GM12878 (cell line): ENCODE results near the gene TEX22. TPM values are rescaled to one million over a fixed set of nuclear protein-coding genes. Genes with fewer than 3 reads are reported as not detected.

Experiments
- ATAC-seq: fragments of 200-7000 bp; cut with Tn5 transposase; 3 replicates; pipeline ENCODE4 v1.9.1; 2020; ENCODE audit warnings: mild to moderate bottlenecking, moderate library complexity
- BruUV-seq: library from RNA; stranded (reverse); fragments of 400-500 nt; replicated peaks from 2 replicates; lab custom pipeline; 2021; lab: Mats Ljungman, UMichigan
- CTCF ChIA-PET: fragments of 300-600 bp; sonication (Branson Sonifier 250); formaldehyde crosslinking; extraction: SDS; loops from one replicate; lab custom pipeline; 2021; ENCODE audit warnings: inconsistent platforms; lab: Yijun Ruan, JAX
- POLR2A ChIA-PET: fragments of 350-600 bp; formaldehyde crosslinking; extraction: SDS; loops from one replicate; lab custom pipeline; 2021; ENCODE audit warnings: inconsistent platforms; lab: Charles Lee
- RAD21 ChIA-PET: fragments of 300-600 bp; sonication (Branson Sonifier 250); formaldehyde crosslinking; loops from one replicate; lab custom pipeline; 2023; ENCODE audit warnings: antibody characterized with exemption; ENCODE audit not compliant: unreplicated experiment; lab: Charles Lee
- SMC1A ChIA-PET: fragments of 300-600 bp; sonication (Branson Sonifier 250); formaldehyde crosslinking; loops from one replicate; lab custom pipeline; 2023; ENCODE audit not compliant: unreplicated experiment, uncharacterized antibody; lab: Charles Lee
- DNase-seq: peaks from one replicate; pipeline ENCODE4 v3.0.0-alpha.2; 2011; ENCODE audit warnings: low read depth, low spot score
- FAIRE-seq: peaks from 3 replicates; lab custom pipeline; 2011; peaks lifted over from hg19 to GRCh38; lab: Jason Lieb, UNC
- H2AFZ ChIP-seq: 2 replicates; pipeline ENCODE4 v1.6.0; 2011; ENCODE audit warnings: low read depth, low read length, control low read depth; ENCODE audit not compliant: control insufficient read depth
- H3K27ac ChIP-seq: 2 replicates; pipeline ENCODE4 v1.5.1; 2011; ENCODE audit warnings: control low read depth; ENCODE audit not compliant: control insufficient read depth, insufficient read depth
- H3K27me3 ChIP-seq, 2 experiments: replicated peaks in 1 of 2; 2 replicates each; pipeline versions ENCODE4 v1.6.0 to v1.6.1; 2011; ENCODE audit warnings: low read length in 1 of 2; ENCODE audit not compliant: control insufficient read depth in 2 of 2, insufficient read depth in 2 of 2
- H3K36me3 ChIP-seq, 2 experiments: 2 replicates each; pipeline ENCODE4 v1.5.1; 2011; ENCODE audit warnings: low read length in 1 of 2; ENCODE audit not compliant: control insufficient read depth in 2 of 2, insufficient read depth in 2 of 2
- H3K4me1 ChIP-seq: 2 replicates; pipeline ENCODE4 v1.6.1; 2011; ENCODE audit warnings: mild to moderate bottlenecking, low read length, moderate library complexity, mixed read lengths; ENCODE audit not compliant: control insufficient read depth, insufficient read depth
- H3K4me2 ChIP-seq: 2 replicates; pipeline ENCODE4 v1.6.0; 2011; ENCODE audit warnings: control low read depth; ENCODE audit not compliant: control insufficient read depth, insufficient read depth
- H3K4me3 ChIP-seq: fragments of 200-600 bp; sonication (generic); 2 replicates; pipeline ENCODE4 v1.5.1; 2016
- H3K79me2 ChIP-seq: 2 replicates; pipeline ENCODE4 v1.6.0; 2011; ENCODE audit warnings: low read length; ENCODE audit not compliant: control insufficient read depth, insufficient read depth
- H3K9ac ChIP-seq: 2 replicates; pipeline ENCODE4 v1.8.0; 2011; ENCODE audit warnings: low read length, control low read depth, mixed read lengths; ENCODE audit not compliant: control insufficient read depth, insufficient read depth
- H3K9me3 ChIP-seq: replicated peaks from 3 replicates; pipeline ENCODE4 v1.5.1; 2011; ENCODE audit warnings: mild to moderate bottlenecking, low read length; ENCODE audit not compliant: control insufficient read depth, insufficient read depth
- H4K20me1 ChIP-seq: 2 replicates; pipeline ENCODE4 v1.6.0; 2011; ENCODE audit not compliant: control insufficient read depth, insufficient read depth
- CBFB ChIP-seq: IDR thresholded peaks from 2 replicates; pipeline ENCODE4 v1.6.1; 2016; ENCODE audit warnings: antibody characterized with exemption, low read depth
- EGR1 ChIP-seq, 2 experiments: IDR thresholded peaks; 1 replicate in 1 of 2; 2 replicates in 1 of 2; pipeline ENCODE4 v1.6.1; 2011 to 2012; ENCODE audit warnings: low read depth in 2 of 2, low read length in 2 of 2, borderline replicate concordance in 1 of 2, mild to moderate bottlenecking in 1 of 2, moderate library complexity in 1 of 2
- FOS ChIP-seq: IDR thresholded peaks from 3 replicates; pipeline ENCODE4 v1.6.1; 2011; ENCODE audit warnings: borderline replicate concordance; ENCODE audit not compliant: insufficient read length; ENCODE audit errors: extremely low read depth
- GATAD2B ChIP-seq: fragments of 450-650 bp; conservative IDR thresholded peaks from 2 replicates; pipeline ENCODE4 v1.6.1; 2017; ENCODE audit warnings: low read depth, mild to moderate bottlenecking, moderate library complexity
- NR2C2 ChIP-seq: IDR thresholded peaks from 2 replicates; pipeline ENCODE4 v1.6.1; 2011; ENCODE audit warnings: borderline replicate concordance, low read depth; ENCODE audit not compliant: control insufficient read depth, insufficient read length
- WGBS: methylation state at CpG from one replicate; pipeline ENCODE4 v1.1.6; 2016; ENCODE audit warnings: low lambda C conversion rate; ENCODE audit not compliant: insufficient replicate concordance, insufficient coverage; ENCODE audit errors: missing lambda C conversion rate; 5-methylcytosine and 5-hydroxymethylcytosine counted together
- in situ Hi-C: fragments of 300-500 bp; cut with MboI; formaldehyde crosslinking; loops from 9 replicates; pipeline ENCODE4 v1.14.3; 2018; ENCODE audit warnings: mixed read lengths
- intact Hi-C: fragments of 100-400 bp; cut with micrococcal nuclease; formaldehyde crosslinking; loops from one replicate; pipeline ENCODE4 v1.14.2; 2022; ENCODE audit not compliant: unreplicated experiment
- polyA plus RNA-seq, 11 experiments: library from polyadenylated mRNA; depleted of rRNA in 4 of 11; unstranded in 6 of 11; stranded (reverse) in 5 of 11; fragments of >200 nt; fragmentation: Nextera tagmentation in 4 of 11; fragmentation: Illumina TruSeq in 1 of 11; extraction: Ambion mirVana in 4 of 11; extraction: Trizol in 1 of 11; gene quantifications; 1 replicate in 1 of 11; 2 replicates in 10 of 11; pipeline versions ENCODE4 v1.2.1 to v1.2.3, GENCODE V29; 2011 to 2016; ENCODE audit warnings: inconsistent platforms in 2 of 11, missing spikeins in 2 of 11, low read depth in 1 of 11
- total RNA-seq, 4 experiments: library from RNA; depleted of rRNA in 3 of 4; stranded (reverse); fragments of >200 nt in 3 of 4; fragmentation: Illumina TruSeq in 1 of 4; extraction: Trizol in 1 of 4; gene quantifications; 2 replicates each; pipeline versions ENCODE4 v1.2.1 to v1.2.3, GENCODE V29; 2013 to 2021
- TF ChIP-seq, protein P1 (sequence below), 3 experiments: IDR thresholded peaks in 2 of 3; conservative IDR thresholded peaks in 1 of 3; 2 replicates each; pipeline ENCODE4 v1.5.1; 2011; ENCODE audit warnings: low read depth in 3 of 3, low read length in 3 of 3, mild to moderate bottlenecking in 3 of 3, control low read depth in 2 of 3, moderate library complexity in 2 of 3, inconsistent platforms in 1 of 3, mixed read lengths in 1 of 3; ENCODE audit not compliant: control insufficient read depth in 2 of 3, insufficient read depth in 1 of 3; ENCODE audit errors: extremely low read depth in 1 of 3

Gene TEX22
- total and polyA plus RNA-seq, 10 of the 15 experiments (the other 5 are each of a cell fraction or from before 2014, with no cell fraction given), result 0.02 to 4.0 (median 0.63) TPM; not detected in 1

DNA sequence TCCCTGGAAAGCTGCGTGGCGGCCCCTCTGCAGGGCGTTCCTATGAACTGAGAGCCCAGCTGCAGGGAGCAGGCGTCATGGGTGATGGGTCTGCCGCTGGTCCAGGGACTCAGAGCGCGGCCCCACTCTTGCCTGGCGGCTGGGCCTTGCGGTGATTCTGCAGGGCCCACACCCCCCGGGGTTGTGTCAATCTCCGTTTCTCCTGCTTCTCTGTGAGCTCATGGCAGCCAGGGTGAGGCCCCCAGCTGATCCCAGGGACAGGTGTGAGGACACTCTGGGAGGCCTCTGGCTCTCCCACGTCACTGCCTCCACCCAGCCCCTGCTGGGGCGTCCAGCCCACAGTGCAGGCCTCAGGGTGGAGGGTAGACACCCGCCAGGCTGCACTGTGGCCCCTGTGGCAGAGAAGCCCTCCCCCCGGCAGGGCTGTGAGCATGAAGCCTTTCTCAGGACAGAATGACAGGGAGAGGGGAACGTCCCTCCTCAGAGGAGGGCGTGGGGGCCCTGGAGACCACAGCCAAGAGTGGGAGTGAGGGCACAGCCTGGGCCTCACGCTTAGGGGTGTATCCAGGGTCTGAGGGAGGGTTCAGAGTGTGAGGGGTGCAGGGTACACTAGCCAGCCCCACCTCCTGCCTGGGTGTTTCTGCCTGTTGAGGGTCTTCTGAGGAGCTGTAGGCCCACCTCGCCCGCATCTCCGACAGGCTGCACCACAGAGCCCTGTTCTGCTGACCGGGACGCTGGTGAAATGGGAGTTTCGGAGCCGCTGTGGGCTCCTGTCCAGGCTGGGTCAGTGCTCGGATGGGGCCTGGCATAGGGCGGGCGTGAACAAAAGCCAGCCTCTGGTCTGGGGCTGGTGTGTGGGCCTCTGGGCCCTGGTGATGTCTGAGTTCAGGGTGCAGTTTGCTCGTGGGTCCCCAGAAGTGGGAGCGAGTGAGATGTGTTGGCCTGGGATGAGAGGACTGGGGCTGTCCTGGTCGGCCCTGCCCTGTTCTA lies 49.6 kb downstream of the TEX22 start:
- Histone ChIP-seq H2AFZ (no peak overlapping the region), H3K4me3 (no peak overlapping the region), H3K9me3 (no peaks in the 10 kb centered on the region), H3K4me1 (no peaks in the 10 kb centered on the region), H4K20me1 (no peaks in the 10 kb centered on the region), H3K9ac (no peak overlapping the region), H3K36me3 (peaks cover 0 to 26% of the 10 kb centered on the region in 2 experiments; a peak in 3 of 4 replicates), H3K4me2 (no peak overlapping the region), H3K27ac (no peak overlapping the region), H3K79me2 (no peaks in the 10 kb centered on the region), H3K27me3 (no peaks in the 10 kb centered on the region)
- ChIA-PET SMC1A (no interaction called here), RAD21 (interaction anchor here (1.0 kb wide), 1 partner anchor 42 kb away, joined by 4 read pairs; no protein-coding TSS in a partner anchor), CTCF (interaction anchor here (0.7 kb wide), 1 partner anchor 57 kb away, joined by 3 read pairs; no protein-coding TSS in a partner anchor), POLR2A (no interaction called here)
- FAIRE-seq (no peak), ATAC-seq (no peak), DNase-seq (no peak)
- 93% methylated on average over 29 of the region's 31 CpGs for WGBS
- no TSS peak for BruUV-seq
- intact Hi-C loops, result loop anchor here (1.0 kb wide), 1 partner anchor 41 kb away; no protein-coding TSS in a partner anchor
- in situ Hi-C loops, result no loop called here
- TF ChIP-seq GATAD2B (no peak), CBFB (no peak), NR2C2 (no peak), EGR1 (IDR thresholded peaks at IDR 0.05; ENCODE audit: borderline replicate concordance in 1 of 2, low read depth in 2 of 2, low read length in 2 of 2) (no peak), FOS (no peak)
- TF ChIP-seq, protein P1, sequence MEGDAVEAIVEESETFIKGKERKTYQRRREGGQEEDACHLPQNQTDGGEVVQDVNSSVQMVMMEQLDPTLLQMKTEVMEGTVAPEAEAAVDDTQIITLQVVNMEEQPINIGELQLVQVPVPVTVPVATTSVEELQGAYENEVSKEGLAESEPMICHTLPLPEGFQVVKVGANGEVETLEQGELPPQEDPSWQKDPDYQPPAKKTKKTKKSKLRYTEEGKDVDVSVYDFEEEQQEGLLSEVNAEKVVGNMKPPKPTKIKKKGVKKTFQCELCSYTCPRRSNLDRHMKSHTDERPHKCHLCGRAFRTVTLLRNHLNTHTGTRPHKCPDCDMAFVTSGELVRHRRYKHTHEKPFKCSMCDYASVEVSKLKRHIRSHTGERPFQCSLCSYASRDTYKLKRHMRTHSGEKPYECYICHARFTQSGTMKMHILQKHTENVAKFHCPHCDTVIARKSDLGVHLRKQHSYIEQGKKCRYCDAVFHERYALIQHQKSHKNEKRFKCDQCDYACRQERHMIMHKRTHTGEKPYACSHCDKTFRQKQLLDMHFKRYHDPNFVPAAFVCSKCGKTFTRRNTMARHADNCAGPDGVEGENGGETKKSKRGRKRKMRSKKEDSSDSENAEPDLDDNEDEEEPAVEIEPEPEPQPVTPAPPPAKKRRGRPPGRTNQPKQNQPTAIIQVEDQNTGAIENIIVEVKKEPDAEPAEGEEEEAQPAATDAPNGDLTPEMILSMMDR (IDR thresholded peaks at IDR 0.05 in 2 of 3, conservative IDR thresholded peaks at IDR 0.05 in 1 of 3; ENCODE audit: control insufficient read depth in 2 of 3, extremely low read depth in 1 of 3, insufficient read depth in 1 of 3, low read depth in 3 of 3, low read length in 3 of 3), result no peak
- TF ChIP-seq, all 136 proteins: peak for 0
